Measurements from ENCODE around the gene DNAJC18. TPM values are rescaled to one million over a fixed set of nuclear protein-coding genes. Genes with fewer than 3 reads are reported as not detected.

Gene DNAJC18
- polyA plus RNA-seq, 4 donors = 0.67 to 3.8 (median 3.2) TPM

DNA sequence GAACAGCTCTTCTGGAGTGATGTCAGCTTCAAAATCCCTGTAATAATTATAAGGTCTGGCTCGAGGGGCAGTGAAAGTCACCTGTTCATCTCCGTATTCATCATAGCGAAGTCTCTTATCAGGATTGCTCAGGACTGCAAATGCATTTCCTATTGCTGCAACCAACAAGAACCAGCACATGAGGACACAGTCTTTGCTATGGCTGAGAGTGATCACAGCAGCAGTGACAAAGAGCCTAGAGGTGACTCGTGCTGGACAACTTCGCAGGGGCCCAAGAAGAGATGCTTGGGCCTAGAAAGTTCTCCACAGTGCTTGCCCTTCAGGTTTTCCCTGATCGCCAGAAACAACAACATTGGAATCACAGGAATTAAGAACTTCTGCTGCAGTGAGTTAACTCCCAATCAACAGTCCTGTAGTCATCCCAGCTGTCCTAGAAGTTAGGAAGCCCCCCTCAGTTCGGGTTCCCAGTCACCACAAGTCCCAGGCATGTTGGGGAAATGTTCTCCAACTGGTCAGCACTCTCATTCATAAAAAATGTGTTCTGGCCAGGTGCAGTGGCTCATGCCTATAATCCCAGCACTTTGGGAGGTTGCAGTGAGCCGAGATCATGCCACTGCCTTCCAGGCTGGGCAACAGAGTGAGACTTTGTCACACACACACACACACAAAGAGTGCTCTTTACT, 13.0 kb downstream of the DNAJC18 start:
- Histone ChIP-seq H3K27ac (ENCODE audit: low read depth in 1 of 3, low read length in 2 of 3) (no peak overlapping the region), H3K4me1 (ENCODE audit: control insufficient read depth in 3 of 3, insufficient read depth in 2 of 3, low read depth in 1 of 3, low read length in 2 of 3) (no peaks in the 10 kb centered on the region), H3K27me3 (ENCODE audit: control insufficient read depth in 3 of 3, insufficient read depth in 3 of 3, low read length in 3 of 3) (no peaks in the 10 kb centered on the region), H3K36me3 (ENCODE audit: control insufficient read depth in 3 of 3, insufficient read depth in 2 of 3, low read depth in 1 of 3, low read length in 3 of 3) (peaks cover 0 to 23% (median 3%) of the 10 kb centered on the region in 3 donors), H3K9me3 (ENCODE audit: control insufficient read depth in 2 of 2, insufficient read depth in 1 of 2, low read depth in 1 of 2, low read length in 1 of 2) (no peaks in the 10 kb centered on the region), H3K4me3 (ENCODE audit: low read depth in 1 of 3, low read length in 3 of 3) (no peak overlapping the region)
- WGBS, 3 donors = 78 to 82% (median 79%) methylated on average over 8 of the region's 8 CpGs
- DNase-seq (no peak), FAIRE-seq (no peak)

GRCh38 chr5:139425497-139425896, 13.8 kb downstream of the DNAJC18 start:
- FAIRE-seq (no peak), DNase-seq (no peak)
- no peak overlapping the region for H3K4me3 ChIP-seq (ENCODE audit: low read depth in 1 of 3, low read length in 3 of 3)
- no peaks in the 10 kb centered on the region for H3K9me3 ChIP-seq (ENCODE audit: control insufficient read depth in 2 of 2, insufficient read depth in 1 of 2, low read depth in 1 of 2, low read length in 1 of 2)
- H3K36me3 ChIP-seq (ENCODE audit: control insufficient read depth in 3 of 3, insufficient read depth in 2 of 3, low read depth in 1 of 3, low read length in 3 of 3) = peaks cover 0 to 26% (median 3%) of the 10 kb centered on the region in 3 donors
- H3K4me1 ChIP-seq (ENCODE audit: control insufficient read depth in 3 of 3, insufficient read depth in 2 of 3, low read depth in 1 of 3, low read length in 2 of 3) = no peaks in the 10 kb centered on the region
- H3K27me3 ChIP-seq (ENCODE audit: control insufficient read depth in 3 of 3, insufficient read depth in 3 of 3, low read length in 3 of 3) = no peaks in the 10 kb centered on the region
- no peak overlapping the region for H3K27ac ChIP-seq (ENCODE audit: low read depth in 1 of 3, low read length in 2 of 3)
- WGBS, 3 donors = 88 to 98% (median 92%) methylated on average over 5 of the region's 5 CpGs

DNA sequence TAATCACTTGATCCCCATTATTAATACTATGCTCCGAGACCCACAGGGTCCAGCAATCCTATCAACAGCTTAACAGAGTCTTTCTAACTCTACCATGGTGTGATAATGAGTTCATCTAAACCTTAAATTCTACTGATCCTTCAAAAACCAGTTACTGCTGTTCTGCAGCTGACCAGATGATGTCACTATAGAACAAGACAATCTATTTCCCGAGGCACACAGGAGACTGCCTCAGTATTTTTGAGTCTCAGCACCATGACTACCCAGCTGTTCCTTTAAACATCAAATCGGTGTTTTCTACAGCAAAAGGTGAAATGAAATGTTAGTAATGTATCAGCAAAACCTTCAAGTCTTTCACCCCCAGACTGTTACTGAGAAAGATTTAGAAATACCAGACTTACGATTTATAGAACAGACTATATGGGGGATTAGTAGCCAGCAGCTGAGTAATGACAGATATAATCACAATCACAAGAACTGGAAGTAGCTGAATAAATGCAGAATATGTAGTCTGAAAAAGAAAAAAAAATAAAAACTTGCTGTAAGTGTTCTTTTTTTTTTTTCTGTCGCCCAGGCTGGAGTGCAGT, 16.9 kb downstream of the DNAJC18 start:
- peak; percentile 73 to 77 for DNase-seq

DNA sequence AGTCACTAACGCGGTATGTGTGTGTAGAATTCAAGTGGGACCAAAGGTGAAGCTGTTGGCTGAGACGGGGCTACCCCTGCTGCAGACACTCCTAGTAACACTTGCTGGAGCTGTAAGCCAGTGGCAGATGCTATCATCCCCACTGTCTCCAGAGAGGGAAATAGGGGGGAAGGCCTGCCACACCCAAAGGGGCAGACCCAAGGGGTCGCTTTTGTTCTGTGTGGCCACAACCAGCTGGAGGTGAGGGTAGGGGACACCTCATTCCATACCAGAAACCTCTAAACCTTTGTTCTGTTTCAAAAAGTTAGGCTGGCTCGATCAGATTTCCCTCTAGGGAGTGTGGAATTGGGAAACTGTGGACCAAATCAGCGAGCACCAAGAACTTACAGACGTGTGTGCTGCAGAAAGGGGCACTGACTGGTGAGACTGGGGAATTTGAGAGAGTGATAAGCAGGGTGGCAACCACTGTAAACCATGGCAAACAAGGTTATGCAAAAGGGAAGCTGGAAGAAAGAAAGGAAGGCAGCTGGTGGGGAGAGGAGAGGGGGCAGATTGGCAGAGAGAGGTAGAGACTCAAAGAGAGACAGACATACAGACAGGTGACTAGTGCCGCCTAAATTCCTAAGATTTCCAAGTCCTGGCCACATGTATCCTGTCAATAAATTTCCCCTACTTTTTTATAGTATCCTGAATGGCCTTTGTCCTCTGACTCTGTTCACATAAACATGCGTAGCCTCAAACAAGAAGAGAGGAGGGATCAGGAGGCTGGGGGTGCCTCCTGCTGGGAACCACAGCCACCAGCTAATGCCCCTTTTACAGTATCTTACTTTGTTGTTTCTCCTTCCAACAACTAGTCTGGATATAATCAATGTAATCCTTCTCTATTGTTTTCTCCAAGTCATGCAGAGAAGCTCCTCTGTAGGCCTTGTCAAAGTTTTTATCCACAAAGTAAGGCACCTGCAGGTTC, 19.8 kb downstream of the DNAJC18 start:
- WGBS, 3 donors = 19 to 54% (median 44%) methylated on average over 9 of the region's 9 CpGs
- peaks cover 0 to 21% (median 0%) of the 10 kb centered on the region in 3 donors for H3K36me3 ChIP-seq (ENCODE audit: control insufficient read depth in 3 of 3, insufficient read depth in 2 of 3, low read depth in 1 of 3, low read length in 3 of 3)

More for the DNA sequence above, 16.9 kb downstream of the DNAJC18 start:
- Histone ChIP-seq H3K27me3 (ENCODE audit: control insufficient read depth in 3 of 3, insufficient read depth in 3 of 3, low read length in 3 of 3) (no peaks in the 10 kb centered on the region), H3K36me3 (ENCODE audit: control insufficient read depth in 3 of 3, insufficient read depth in 2 of 3, low read depth in 1 of 3, low read length in 3 of 3) (peaks cover 0 to 32% (median 3%) of the 10 kb centered on the region in 3 donors), H3K4me1 (ENCODE audit: control insufficient read depth in 3 of 3, insufficient read depth in 2 of 3, low read depth in 1 of 3, low read length in 2 of 3) (peaks cover 2 to 21% (median 2%) of the 10 kb centered on the region in 3 donors), H3K4me3 (ENCODE audit: low read depth in 1 of 3, low read length in 3 of 3) (no peak overlapping the region), H3K27ac (ENCODE audit: low read depth in 1 of 3, low read length in 2 of 3) (no peak overlapping the region), H3K9me3 (ENCODE audit: control insufficient read depth in 2 of 2, insufficient read depth in 1 of 2, low read depth in 1 of 2, low read length in 1 of 2) (no peaks in the 10 kb centered on the region)
- 25 to 43% (median 41%) methylated on average over 4 to 5 of the region's 5 CpGs for WGBS, 3 donors
- FAIRE-seq = peak; percentile 72

DNA sequence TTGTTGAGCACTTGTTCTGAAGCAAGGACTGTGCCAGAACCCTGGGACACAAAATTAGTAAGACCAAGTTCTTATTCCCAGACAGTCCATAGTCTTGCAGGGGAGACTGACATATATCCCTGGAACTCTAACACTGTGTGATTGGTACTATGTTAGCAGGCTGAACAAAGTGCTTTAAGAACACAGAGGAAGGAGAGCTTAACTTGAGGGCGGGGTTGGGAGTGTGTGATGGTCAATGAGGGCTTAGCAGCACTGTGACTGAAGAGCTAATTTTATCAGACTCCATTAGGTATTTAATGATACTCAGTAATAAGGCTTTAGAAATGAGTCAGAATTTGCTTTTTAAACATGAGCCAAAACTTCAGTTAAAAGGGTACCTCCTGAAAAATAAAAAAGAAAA, 20.5 kb downstream of the DNAJC18 start:
- FAIRE-seq (no peak), DNase-seq (peak; percentile 32 to 58)
- WGBS, 3 donors = 23 to 62% (median 58%) methylated on average over 1 of the region's 1 CpG
- H3K4me1 ChIP-seq (ENCODE audit: control insufficient read depth in 3 of 3, insufficient read depth in 2 of 3, low read depth in 1 of 3, low read length in 2 of 3) = peaks cover 7 to 35% (median 15%) of the 10 kb centered on the region in 3 donors
- H3K9me3 ChIP-seq (ENCODE audit: control insufficient read depth in 2 of 2, insufficient read depth in 1 of 2, low read depth in 1 of 2, low read length in 1 of 2) = no peaks in the 10 kb centered on the region
- H3K27me3 ChIP-seq (ENCODE audit: control insufficient read depth in 3 of 3, insufficient read depth in 3 of 3, low read length in 3 of 3) = no peaks in the 10 kb centered on the region
- H3K27ac ChIP-seq (ENCODE audit: low read depth in 1 of 3, low read length in 2 of 3) = peak overlapping the region in 2 of 3 donors; percentile 45 to 79
- H3K36me3 ChIP-seq (ENCODE audit: control insufficient read depth in 3 of 3, insufficient read depth in 2 of 3, low read depth in 1 of 3, low read length in 3 of 3) = peaks cover 0 to 16% (median 0%) of the 10 kb centered on the region in 3 donors
- H3K4me3 ChIP-seq (ENCODE audit: low read depth in 1 of 3, low read length in 3 of 3) = no peak overlapping the region

More for the DNA sequence above, 19.8 kb downstream of the DNAJC18 start:
- H3K4me1 ChIP-seq (ENCODE audit: control insufficient read depth in 3 of 3, insufficient read depth in 2 of 3, low read depth in 1 of 3, low read length in 2 of 3) = peaks cover 6 to 32% (median 12%) of the 10 kb centered on the region in 3 donors
- no peaks in the 10 kb centered on the region for H3K27me3 ChIP-seq (ENCODE audit: control insufficient read depth in 3 of 3, insufficient read depth in 3 of 3, low read length in 3 of 3)
- DNase-seq = peak; percentile 71 to 81
- no peak overlapping the region for H3K4me3 ChIP-seq (ENCODE audit: low read depth in 1 of 3, low read length in 3 of 3)
- H3K9me3 ChIP-seq (ENCODE audit: control insufficient read depth in 2 of 2, insufficient read depth in 1 of 2, low read depth in 1 of 2, low read length in 1 of 2) = no peaks in the 10 kb centered on the region
- no peak for FAIRE-seq
- H3K27ac ChIP-seq (ENCODE audit: low read depth in 1 of 3, low read length in 2 of 3) = peak overlapping the region in 2 of 3 donors; percentile 1 to 79

DNA sequence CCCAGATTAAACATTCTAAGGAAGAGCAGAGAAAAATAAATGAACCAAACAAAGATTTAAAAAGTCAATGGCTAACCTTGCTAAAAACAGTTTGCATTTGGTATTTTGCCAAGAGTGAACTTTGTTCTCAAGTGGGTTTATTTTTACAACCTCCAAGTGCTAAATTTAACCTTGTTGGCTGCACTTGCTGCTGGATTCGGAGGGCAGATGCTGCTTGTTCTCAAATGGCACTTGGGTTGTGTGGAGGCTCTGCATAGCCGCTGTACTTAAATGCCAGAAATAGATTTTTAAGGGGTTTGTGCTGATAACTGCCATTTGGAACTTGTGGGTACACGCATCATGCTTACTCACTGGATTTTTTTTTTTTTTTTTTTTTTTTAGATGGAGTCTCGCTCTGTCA, 22.1 kb downstream of the DNAJC18 start:
- peak in 1 of 2 donors; percentile 25 for DNase-seq
- Histone ChIP-seq H3K27ac (ENCODE audit: low read depth in 1 of 3, low read length in 2 of 3) (no peak overlapping the region), H3K9me3 (ENCODE audit: control insufficient read depth in 2 of 2, insufficient read depth in 1 of 2, low read depth in 1 of 2, low read length in 1 of 2) (no peaks in the 10 kb centered on the region), H3K4me1 (ENCODE audit: control insufficient read depth in 3 of 3, insufficient read depth in 2 of 3, low read depth in 1 of 3, low read length in 2 of 3) (peaks cover 7 to 35% (median 15%) of the 10 kb centered on the region in 3 donors), H3K36me3 (ENCODE audit: control insufficient read depth in 3 of 3, insufficient read depth in 2 of 3, low read depth in 1 of 3, low read length in 3 of 3) (peaks cover 0 to 13% (median 6%) of the 10 kb centered on the region in 3 donors), H3K27me3 (ENCODE audit: control insufficient read depth in 3 of 3, insufficient read depth in 3 of 3, low read length in 3 of 3) (no peaks in the 10 kb centered on the region), H3K4me3 (ENCODE audit: low read depth in 1 of 3, low read length in 3 of 3) (no peak overlapping the region)
- 58 to 68% (median 60%) methylated on average over 4 of the region's 4 CpGs for WGBS, 3 donors
- FAIRE-seq = no peak

DNA sequence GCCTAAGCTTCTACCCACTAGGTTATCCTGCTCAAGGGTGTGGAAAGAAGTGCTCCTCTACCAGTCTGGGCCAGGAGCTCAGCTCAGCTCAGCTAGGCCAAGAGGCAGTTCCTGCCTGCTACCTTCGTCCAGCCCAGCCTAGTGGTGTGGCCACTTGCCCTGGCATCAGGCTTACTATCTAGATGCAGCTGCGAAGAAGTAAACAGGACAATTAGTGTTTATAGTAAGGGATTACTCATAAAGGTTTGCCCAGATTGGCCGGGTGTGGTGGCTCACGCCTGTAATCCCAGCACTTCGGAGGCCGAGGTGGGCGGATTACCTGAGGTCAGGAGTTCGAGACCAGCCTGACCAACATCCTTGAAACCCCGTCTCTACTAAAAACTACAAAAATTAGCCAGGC, 22.7 kb downstream of the DNAJC18 start:
- Histone ChIP-seq H3K4me3 (ENCODE audit: low read depth in 1 of 3, low read length in 3 of 3) (no peak overlapping the region), H3K4me1 (ENCODE audit: control insufficient read depth in 3 of 3, insufficient read depth in 2 of 3, low read depth in 1 of 3, low read length in 2 of 3) (peaks cover 7 to 35% (median 15%) of the 10 kb centered on the region in 3 donors), H3K27ac (ENCODE audit: low read depth in 1 of 3, low read length in 2 of 3) (peak overlapping the region in 1 of 3 donors; percentile 81), H3K9me3 (ENCODE audit: control insufficient read depth in 2 of 2, insufficient read depth in 1 of 2, low read depth in 1 of 2, low read length in 1 of 2) (no peaks in the 10 kb centered on the region), H3K27me3 (ENCODE audit: control insufficient read depth in 3 of 3, insufficient read depth in 3 of 3, low read length in 3 of 3) (no peaks in the 10 kb centered on the region), H3K36me3 (ENCODE audit: control insufficient read depth in 3 of 3, insufficient read depth in 2 of 3, low read depth in 1 of 3, low read length in 3 of 3) (peaks cover 0 to 13% (median 6%) of the 10 kb centered on the region in 3 donors)
- DNase-seq = peak in 1 of 2 donors; percentile 73
- FAIRE-seq = no peak
- 29 to 67% (median 45%) methylated on average over 9 of the region's 9 CpGs for WGBS, 3 donors

GRCh38 chr5:139415869-139416268, 23.5 kb downstream of the DNAJC18 start:
- DNase-seq (no peak), FAIRE-seq (no peak)
- Histone ChIP-seq H3K27ac (ENCODE audit: low read depth in 1 of 3, low read length in 2 of 3) (no peak overlapping the region), H3K9me3 (ENCODE audit: control insufficient read depth in 2 of 2, insufficient read depth in 1 of 2, low read depth in 1 of 2, low read length in 1 of 2) (no peaks in the 10 kb centered on the region), H3K4me3 (ENCODE audit: low read depth in 1 of 3, low read length in 3 of 3) (no peak overlapping the region), H3K4me1 (ENCODE audit: control insufficient read depth in 3 of 3, insufficient read depth in 2 of 3, low read depth in 1 of 3, low read length in 2 of 3) (peaks cover 7 to 35% (median 15%) of the 10 kb centered on the region in 3 donors), H3K36me3 (ENCODE audit: control insufficient read depth in 3 of 3, insufficient read depth in 2 of 3, low read depth in 1 of 3, low read length in 3 of 3) (peaks cover 0 to 10% (median 6%) of the 10 kb centered on the region in 3 donors), H3K27me3 (ENCODE audit: control insufficient read depth in 3 of 3, insufficient read depth in 3 of 3, low read length in 3 of 3) (no peaks in the 10 kb centered on the region)
